ENCODE results near the gene CDX1. TPM values are rescaled to one million over a fixed set of nuclear protein-coding genes. Genes with fewer than 3 reads are reported as not detected.
A peak's percentile ranks its signal among the peaks of the same experiment; 100 is the strongest.

CDX1 gene
- total and polyA plus RNA-seq, 4 experiments from 2014 or later, result not detected

DNA sequence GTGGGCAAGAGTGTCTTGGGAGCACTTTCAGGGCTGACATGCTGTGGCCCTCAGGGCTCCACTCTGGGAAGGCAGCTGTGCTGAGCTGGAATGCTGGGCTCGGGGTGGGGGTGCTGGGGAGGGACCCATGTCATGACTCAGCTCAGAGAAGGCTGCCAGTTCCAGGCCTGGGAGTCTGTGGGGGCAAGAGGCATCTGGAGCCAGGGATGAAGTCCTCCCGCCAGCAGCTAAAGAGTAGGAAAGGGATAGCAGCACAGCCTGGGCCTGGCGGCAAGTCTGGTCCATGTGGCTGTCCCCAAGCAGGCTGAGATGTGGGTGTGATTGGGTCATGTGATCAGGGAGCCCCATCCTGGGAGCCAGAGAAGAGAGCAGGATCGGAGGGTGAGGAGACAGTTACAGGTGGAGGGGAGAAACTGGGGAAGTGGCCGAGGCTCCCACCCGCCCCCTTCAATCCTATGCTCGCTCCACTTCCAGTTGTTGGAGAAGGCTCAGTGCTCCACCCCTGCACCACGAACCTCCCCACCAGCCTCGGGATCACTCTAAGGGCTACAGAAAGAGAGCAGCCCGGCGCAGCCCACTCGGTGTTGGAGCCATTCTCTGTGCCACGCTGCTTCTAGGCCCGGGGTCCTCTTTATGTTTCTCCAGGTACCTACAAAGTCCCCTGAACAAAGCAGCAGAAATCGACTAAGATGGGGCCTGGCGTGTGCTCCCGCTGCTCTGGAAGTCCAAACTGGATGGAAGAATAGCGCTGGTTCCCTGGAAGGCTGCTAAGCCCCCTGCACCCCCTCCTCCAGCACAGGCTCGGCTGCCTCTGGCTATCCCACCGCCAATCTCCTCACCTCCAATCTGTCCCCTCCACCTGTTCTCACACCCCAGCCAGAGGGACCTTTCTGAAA, 23.0 kb upstream of the CDX1 start:
- Histone ChIP-seq H3K27ac (ENCODE audit: low read depth, low read length) (no peak overlapping the region), H3K9me3 (ENCODE audit: control insufficient read depth in 1 of 2, low read length in 2 of 2) (no peaks in the 10 kb centered on the region), H3K4me1 (ENCODE audit: insufficient read depth, low read length) (no peaks in the 10 kb centered on the region), H3K27me3 (ENCODE audit: insufficient read depth, low read length) (no peaks in the 10 kb centered on the region), H3K4me3 (ENCODE audit: low read length in 2 of 2) (no peak overlapping the region), H3K36me3 (ENCODE audit: insufficient read depth, low read length) (no peaks in the 10 kb centered on the region)
- ChIA-PET CTCF (ENCODE audit: partially characterized antibody) (no interaction called here), POLR2A (ENCODE audit: partially characterized antibody) (no interaction called here)
- Mint-ChIP-seq H3K4me1 (peaks cover 0 to 2% (median 0%) of the 10 kb centered on the region in 4 donors), H3K27me3 (peaks cover 0 to under 1% of the 10 kb centered on the region in 2 donors), H3K36me3 (no peaks in the 10 kb centered on the region), H3K4me3 (no peak overlapping the region), H3K27ac (peak overlapping the region in 2 of 7 donors; percentile 52 to 54), H3K9me3 (no peaks in the 10 kb centered on the region)
- no peak for DNase-seq
- intact Hi-C loops (cut with micrococcal nuclease), result no loop called here

DNA sequence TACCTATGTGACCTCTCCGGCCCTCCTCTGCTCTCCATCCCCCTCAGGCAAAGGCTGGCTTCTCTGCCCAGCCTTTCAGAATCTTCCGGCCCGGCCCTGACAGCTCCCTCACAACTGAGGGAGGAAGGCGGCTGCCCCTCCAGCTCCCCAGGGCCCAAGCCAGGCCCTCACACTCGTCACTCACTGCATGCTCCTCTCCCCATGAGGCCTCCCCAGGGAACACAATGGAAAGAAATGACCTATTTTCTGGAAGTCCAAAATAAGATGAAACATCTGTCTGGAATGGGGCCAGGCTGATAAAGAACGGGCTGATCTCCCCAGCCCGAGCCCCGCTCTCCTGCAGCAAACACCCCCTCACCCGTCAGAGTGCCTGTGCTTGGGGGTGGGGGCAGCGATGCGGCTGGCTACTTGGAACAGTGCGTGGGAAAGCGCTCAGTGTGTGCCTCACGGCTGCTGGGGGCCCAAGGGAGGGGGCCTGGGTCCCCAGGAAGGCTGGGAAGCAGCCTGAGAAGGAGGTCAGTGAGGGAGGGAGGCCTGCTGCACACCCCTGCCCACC, 22.3 kb upstream of the CDX1 start:
- intact Hi-C loops (cut with micrococcal nuclease), result no loop called here
- H3K36me3 Mint-ChIP-seq, result no peaks in the 10 kb centered on the region
- H3K27ac Mint-ChIP-seq, result peak overlapping the region in 2 of 7 donors; percentile 52 to 54
- H3K4me1 ChIP-seq (ENCODE audit: insufficient read depth, low read length), result no peaks in the 10 kb centered on the region
- POLR2A ChIA-PET (ENCODE audit: partially characterized antibody), result no interaction called here
- H3K27me3 ChIP-seq (ENCODE audit: insufficient read depth, low read length), result no peaks in the 10 kb centered on the region
- DNase-seq, result no peak
- H3K4me3 Mint-ChIP-seq, result no peak overlapping the region
- CTCF ChIA-PET (ENCODE audit: partially characterized antibody), result no interaction called here
- H3K9me3 ChIP-seq (ENCODE audit: control insufficient read depth in 1 of 2, low read length in 2 of 2), result no peaks in the 10 kb centered on the region
- peaks cover 0 to 4% of the 10 kb centered on the region in 2 donors for H3K27me3 Mint-ChIP-seq
- H3K9me3 Mint-ChIP-seq, result peaks cover 0 to 1% (median 0%) of the 10 kb centered on the region in 8 donors
- H3K27ac ChIP-seq (ENCODE audit: low read depth, low read length), result no peak overlapping the region
- H3K4me3 ChIP-seq (ENCODE audit: low read length in 2 of 2), result no peak overlapping the region
- H3K4me1 Mint-ChIP-seq, result peaks cover 0 to 2% (median 0%) of the 10 kb centered on the region in 4 donors
- no peaks in the 10 kb centered on the region for H3K36me3 ChIP-seq (ENCODE audit: insufficient read depth, low read length)

DNA sequence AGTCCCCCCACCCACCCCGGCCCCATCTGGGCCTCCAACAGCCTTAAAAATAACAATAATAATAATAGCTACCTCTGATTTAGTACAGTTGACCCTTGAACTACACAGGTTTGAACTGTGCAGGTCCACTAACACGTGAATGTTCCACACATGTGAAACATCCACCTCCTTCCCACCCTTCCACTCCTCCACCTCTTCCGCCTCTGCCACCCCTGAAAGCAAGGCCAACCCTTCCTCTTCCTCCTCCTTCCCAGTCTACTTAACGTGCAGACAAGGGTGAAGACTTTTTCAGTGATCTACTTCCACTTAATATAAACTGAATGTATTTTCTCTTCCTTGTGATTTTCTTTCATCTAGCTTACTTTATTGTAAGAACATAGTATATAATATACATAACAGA, 21.7 kb upstream of the CDX1 start:
- Histone ChIP-seq H3K27me3 (ENCODE audit: insufficient read depth, low read length) (no peaks in the 10 kb centered on the region), H3K27ac (ENCODE audit: low read depth, low read length) (no peak overlapping the region), H3K36me3 (ENCODE audit: insufficient read depth, low read length) (no peaks in the 10 kb centered on the region), H3K4me3 (ENCODE audit: low read length in 2 of 2) (no peak overlapping the region), H3K4me1 (ENCODE audit: insufficient read depth, low read length) (no peaks in the 10 kb centered on the region), H3K9me3 (ENCODE audit: control insufficient read depth in 1 of 2, low read length in 2 of 2) (no peaks in the 10 kb centered on the region)
- DNase-seq, result no peak
- intact Hi-C loops (cut with micrococcal nuclease), result no loop called here
- POLR2A ChIA-PET (ENCODE audit: partially characterized antibody), result no interaction called here
- H3K27ac Mint-ChIP-seq, result no peak overlapping the region
- H3K9me3 Mint-ChIP-seq, result peaks cover 0 to 1% (median 0%) of the 10 kb centered on the region in 8 donors
- CTCF ChIA-PET (ENCODE audit: partially characterized antibody), result interaction anchor here (1.9 kb wide), 1 partner anchor 9 kb away, joined by 6 read pairs; no protein-coding TSS in a partner anchor
- peaks cover 0 to 4% of the 10 kb centered on the region in 2 donors for H3K27me3 Mint-ChIP-seq
- no peaks in the 10 kb centered on the region for H3K36me3 Mint-ChIP-seq
- H3K4me3 Mint-ChIP-seq, result no peak overlapping the region
- peaks cover 0 to 2% (median 0%) of the 10 kb centered on the region in 4 donors for H3K4me1 Mint-ChIP-seq

DNA sequence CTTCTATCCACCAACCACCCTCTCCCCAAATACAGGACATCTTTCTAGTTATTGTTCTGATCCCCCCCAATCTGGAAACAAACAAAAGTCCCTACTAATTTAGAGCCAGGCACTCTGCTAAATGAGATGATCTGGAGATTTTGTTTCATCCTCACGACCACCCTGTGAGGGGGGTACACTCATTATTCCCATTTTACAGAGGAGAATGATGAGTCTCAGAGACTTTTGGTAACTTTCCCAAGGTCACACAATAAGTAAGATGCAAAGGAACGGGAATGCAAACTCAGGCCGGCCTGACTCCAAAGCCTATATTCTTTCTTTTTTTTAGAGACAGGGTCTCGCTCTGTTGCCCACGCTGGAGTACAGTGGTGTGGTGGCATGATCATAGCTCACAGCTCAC, 20.3 kb upstream of the CDX1 start:
- intact Hi-C loops (cut with micrococcal nuclease), result no loop called here
- Mint-ChIP-seq H3K27ac (no peak overlapping the region), H3K27me3 (peaks cover 0 to 4% of the 10 kb centered on the region in 2 donors), H3K4me3 (no peak overlapping the region), H3K36me3 (no peaks in the 10 kb centered on the region), H3K4me1 (peaks cover 0 to 2% (median 0%) of the 10 kb centered on the region in 4 donors), H3K9me3 (peaks cover 0 to 1% (median 0%) of the 10 kb centered on the region in 8 donors)
- H3K27me3 ChIP-seq (ENCODE audit: insufficient read depth, low read length), result no peaks in the 10 kb centered on the region
- DNase-seq, result no peak
- no peak overlapping the region for H3K4me3 ChIP-seq (ENCODE audit: low read length in 2 of 2)
- ChIA-PET CTCF (ENCODE audit: partially characterized antibody) (interaction anchor here (1.0 to 1.9 kb wide), 2 partner anchors 10 to 70 kb away, joined by 3 to 6 read pairs; no protein-coding TSS in a partner anchor), POLR2A (ENCODE audit: partially characterized antibody) (no interaction called here)
- H3K4me1 ChIP-seq (ENCODE audit: insufficient read depth, low read length), result no peaks in the 10 kb centered on the region
- H3K27ac ChIP-seq (ENCODE audit: low read depth, low read length), result no peak overlapping the region
- H3K36me3 ChIP-seq (ENCODE audit: insufficient read depth, low read length), result no peaks in the 10 kb centered on the region
- H3K9me3 ChIP-seq (ENCODE audit: control insufficient read depth in 1 of 2, low read length in 2 of 2), result no peaks in the 10 kb centered on the region

DNA sequence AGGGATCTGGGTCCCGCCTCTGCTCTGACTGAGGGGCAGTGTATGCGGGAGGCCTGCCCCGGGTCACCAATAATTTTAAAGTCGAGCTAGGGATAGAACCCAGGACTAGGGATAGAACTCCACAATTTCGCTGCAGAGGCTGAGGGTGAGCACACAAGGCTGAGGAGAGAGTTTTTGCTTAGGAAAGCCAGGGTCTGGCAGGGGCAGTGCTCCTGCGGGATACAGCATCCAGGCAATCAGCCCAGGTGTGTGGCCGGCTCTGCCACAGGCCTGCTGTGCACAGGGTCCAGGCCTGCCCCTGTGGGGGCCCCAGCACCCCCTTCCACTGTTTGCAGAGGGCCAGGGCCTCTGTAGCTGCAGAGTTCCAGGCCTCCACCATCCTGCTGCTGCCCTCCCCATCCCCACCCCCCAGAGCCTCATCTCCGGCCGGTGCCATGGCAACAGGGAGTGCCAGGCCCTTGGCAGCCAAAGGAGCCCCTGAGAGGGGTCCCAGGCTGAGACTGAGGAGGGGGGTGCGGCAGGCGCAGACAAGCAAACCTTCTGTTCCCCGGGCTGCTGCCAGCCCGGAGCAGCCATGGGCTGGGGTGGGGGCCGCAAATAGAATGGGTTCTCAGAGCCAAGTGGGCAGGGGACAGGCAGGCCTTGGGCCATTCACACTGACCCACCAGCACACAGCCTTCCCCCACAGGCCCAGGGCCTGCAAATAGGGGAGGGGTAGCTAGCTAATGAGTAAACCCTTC, 19.5 kb upstream of the CDX1 start:
- Mint-ChIP-seq H3K27me3 (peaks cover 0 to 4% of the 10 kb centered on the region in 2 donors), H3K4me3 (no peak overlapping the region), H3K27ac (no peak overlapping the region), H3K9me3 (peaks cover 0 to 1% (median 0%) of the 10 kb centered on the region in 8 donors), H3K4me1 (peaks cover 0 to 2% (median 0%) of the 10 kb centered on the region in 4 donors), H3K36me3 (no peaks in the 10 kb centered on the region)
- H3K9me3 ChIP-seq (ENCODE audit: control insufficient read depth in 1 of 2, low read length in 2 of 2), result no peaks in the 10 kb centered on the region
- DNase-seq, result no peak
- H3K27ac ChIP-seq (ENCODE audit: low read depth, low read length), result no peak overlapping the region
- H3K4me3 ChIP-seq (ENCODE audit: low read length in 2 of 2), result no peak overlapping the region
- ChIA-PET POLR2A (ENCODE audit: partially characterized antibody) (no interaction called here), CTCF (ENCODE audit: partially characterized antibody) (interaction anchor here (1.0 to 1.9 kb wide), 2 partner anchors 11 to 69 kb away, joined by 3 to 6 read pairs; no protein-coding TSS in a partner anchor)
- H3K27me3 ChIP-seq (ENCODE audit: insufficient read depth, low read length), result no peaks in the 10 kb centered on the region
- intact Hi-C loops (cut with micrococcal nuclease), result no loop called here
- H3K36me3 ChIP-seq (ENCODE audit: insufficient read depth, low read length), result no peaks in the 10 kb centered on the region
- no peaks in the 10 kb centered on the region for H3K4me1 ChIP-seq (ENCODE audit: insufficient read depth, low read length)

DNA sequence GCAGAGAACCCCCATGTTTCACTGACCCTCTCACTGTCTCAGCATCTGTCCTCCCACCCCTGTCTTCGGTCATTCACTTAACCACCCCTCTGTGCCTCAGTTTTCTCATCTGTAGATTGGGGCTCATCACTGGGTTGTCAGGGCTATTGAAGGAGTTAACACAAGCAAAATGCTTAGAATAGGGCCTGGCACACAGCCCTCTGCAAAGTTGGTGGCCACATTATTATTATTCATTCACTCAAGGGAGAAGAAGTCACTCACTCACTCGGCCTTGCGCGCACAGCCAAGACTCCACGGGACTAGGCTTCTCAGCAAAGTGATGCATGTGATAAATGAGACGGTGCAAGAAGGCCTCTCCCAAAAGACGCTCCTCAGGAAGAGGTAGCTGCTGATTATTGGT, 18.9 kb upstream of the CDX1 start:
- DNase-seq, result no peak
- CTCF ChIA-PET (ENCODE audit: partially characterized antibody), result no interaction called here

More for the DNA sequence above, 18.9 kb upstream of the CDX1 start:
- Mint-ChIP-seq H3K4me3 (no peak overlapping the region), H3K27me3 (peaks cover 0 to 4% of the 10 kb centered on the region in 2 donors), H3K27ac (peak overlapping the region in 1 of 7 donors; percentile 6), H3K36me3 (no peaks in the 10 kb centered on the region), H3K9me3 (peaks cover 0 to 1% (median 0%) of the 10 kb centered on the region in 8 donors), H3K4me1 (peaks cover 0 to 2% (median 0%) of the 10 kb centered on the region in 4 donors)
- POLR2A ChIA-PET (ENCODE audit: partially characterized antibody), result no interaction called here
- no peak overlapping the region for H3K27ac ChIP-seq (ENCODE audit: low read depth, low read length)
- H3K4me3 ChIP-seq (ENCODE audit: low read length in 2 of 2), result no peak overlapping the region
- no peaks in the 10 kb centered on the region for H3K36me3 ChIP-seq (ENCODE audit: insufficient read depth, low read length)
- H3K27me3 ChIP-seq (ENCODE audit: insufficient read depth, low read length), result no peaks in the 10 kb centered on the region
- intact Hi-C loops (cut with micrococcal nuclease), result no loop called here
- no peaks in the 10 kb centered on the region for H3K9me3 ChIP-seq (ENCODE audit: control insufficient read depth in 1 of 2, low read length in 2 of 2)
- no peaks in the 10 kb centered on the region for H3K4me1 ChIP-seq (ENCODE audit: insufficient read depth, low read length)
